Endothelial cell (in vitro differentiated cells): ENCODE measurements around the gene KLHL20. TPM values are rescaled to one million over a fixed set of nuclear protein-coding genes. Genes with fewer than 3 reads are reported as not detected.

Source experiments
- DNase-seq: peaks from one replicate; pipeline ENCODE4 v3.0.0; 2021; ENCODE audit warnings: low spot score
- H3K27ac Mint-ChIP-seq: one replicate; pipeline ENCODE4 v1.8.0; 2021; ENCODE audit warnings: mixed read lengths, inconsistent platforms; ENCODE audit not compliant: unreplicated experiment
- H3K27me3 Mint-ChIP-seq: one replicate; pipeline ENCODE4 v1.8.0; 2021; ENCODE audit warnings: mild to moderate bottlenecking, moderate library complexity, mixed read lengths, inconsistent platforms; ENCODE audit not compliant: unreplicated experiment
- H3K36me3 Mint-ChIP-seq: one replicate; pipeline ENCODE4 v1.8.0; 2021; ENCODE audit warnings: mild to moderate bottlenecking, low read depth, mixed read lengths, inconsistent platforms; ENCODE audit not compliant: unreplicated experiment
- H3K4me1 Mint-ChIP-seq: one replicate; pipeline ENCODE4 v1.8.0; 2021; ENCODE audit warnings: mild to moderate bottlenecking, mixed read lengths, inconsistent platforms; ENCODE audit not compliant: unreplicated experiment
- H3K4me3 Mint-ChIP-seq: one replicate; pipeline ENCODE4 v1.8.0; 2021; ENCODE audit warnings: mild to moderate bottlenecking, mixed read lengths, inconsistent platforms; ENCODE audit not compliant: unreplicated experiment
- H3K9me3 Mint-ChIP-seq: one replicate; pipeline ENCODE4 v1.8.0; 2021; ENCODE audit warnings: mixed read lengths, inconsistent platforms; ENCODE audit not compliant: unreplicated experiment
- total RNA-seq: library from RNA; stranded (reverse); fragmentation: NEBNext Ultra II Directional; extraction: Animal tissue kit (Norgen Biotek cat#: 25700); gene quantifications from one replicate; pipeline ENCODE4 v1.2.1, GENCODE V29; 2021; ENCODE audit not compliant: unreplicated experiment
- TF ChIP-seq, protein P1 (sequence below): fragments of 200-600 bp; sonication (generic); IDR thresholded peaks from one replicate; pipeline ENCODE4 v1.5.0; 2021; ENCODE audit warnings: antibody characterized with exemption; ENCODE audit not compliant: unreplicated experiment

Gene KLHL20
- total RNA-seq, 1 donor from 2014 or later: 32.8 TPM

DNA sequence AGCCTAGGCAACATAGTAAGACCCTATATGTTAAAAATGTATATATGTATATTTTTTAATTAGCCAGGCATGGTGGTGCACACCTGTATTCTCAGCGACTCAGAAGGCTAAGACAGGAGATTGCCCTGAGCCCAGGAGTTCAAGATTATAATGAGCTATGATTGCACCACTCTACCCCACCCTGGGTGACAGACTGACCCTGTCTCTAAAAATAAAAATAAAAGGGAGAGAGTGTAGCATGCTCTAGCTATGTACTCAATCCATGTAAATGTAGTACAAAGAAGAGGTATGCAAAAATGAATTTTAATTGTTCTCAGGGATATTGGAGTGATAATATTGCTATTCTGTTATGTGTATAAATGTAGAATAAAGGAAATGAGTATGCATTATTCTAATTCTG is 56.8 kb downstream of the KLHL20 start:
- H3K4me1 Mint-ChIP-seq: no peaks in the 10 kb centered on the region
- TF ChIP-seq, protein P1, sequence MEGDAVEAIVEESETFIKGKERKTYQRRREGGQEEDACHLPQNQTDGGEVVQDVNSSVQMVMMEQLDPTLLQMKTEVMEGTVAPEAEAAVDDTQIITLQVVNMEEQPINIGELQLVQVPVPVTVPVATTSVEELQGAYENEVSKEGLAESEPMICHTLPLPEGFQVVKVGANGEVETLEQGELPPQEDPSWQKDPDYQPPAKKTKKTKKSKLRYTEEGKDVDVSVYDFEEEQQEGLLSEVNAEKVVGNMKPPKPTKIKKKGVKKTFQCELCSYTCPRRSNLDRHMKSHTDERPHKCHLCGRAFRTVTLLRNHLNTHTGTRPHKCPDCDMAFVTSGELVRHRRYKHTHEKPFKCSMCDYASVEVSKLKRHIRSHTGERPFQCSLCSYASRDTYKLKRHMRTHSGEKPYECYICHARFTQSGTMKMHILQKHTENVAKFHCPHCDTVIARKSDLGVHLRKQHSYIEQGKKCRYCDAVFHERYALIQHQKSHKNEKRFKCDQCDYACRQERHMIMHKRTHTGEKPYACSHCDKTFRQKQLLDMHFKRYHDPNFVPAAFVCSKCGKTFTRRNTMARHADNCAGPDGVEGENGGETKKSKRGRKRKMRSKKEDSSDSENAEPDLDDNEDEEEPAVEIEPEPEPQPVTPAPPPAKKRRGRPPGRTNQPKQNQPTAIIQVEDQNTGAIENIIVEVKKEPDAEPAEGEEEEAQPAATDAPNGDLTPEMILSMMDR: no peak

DNA sequence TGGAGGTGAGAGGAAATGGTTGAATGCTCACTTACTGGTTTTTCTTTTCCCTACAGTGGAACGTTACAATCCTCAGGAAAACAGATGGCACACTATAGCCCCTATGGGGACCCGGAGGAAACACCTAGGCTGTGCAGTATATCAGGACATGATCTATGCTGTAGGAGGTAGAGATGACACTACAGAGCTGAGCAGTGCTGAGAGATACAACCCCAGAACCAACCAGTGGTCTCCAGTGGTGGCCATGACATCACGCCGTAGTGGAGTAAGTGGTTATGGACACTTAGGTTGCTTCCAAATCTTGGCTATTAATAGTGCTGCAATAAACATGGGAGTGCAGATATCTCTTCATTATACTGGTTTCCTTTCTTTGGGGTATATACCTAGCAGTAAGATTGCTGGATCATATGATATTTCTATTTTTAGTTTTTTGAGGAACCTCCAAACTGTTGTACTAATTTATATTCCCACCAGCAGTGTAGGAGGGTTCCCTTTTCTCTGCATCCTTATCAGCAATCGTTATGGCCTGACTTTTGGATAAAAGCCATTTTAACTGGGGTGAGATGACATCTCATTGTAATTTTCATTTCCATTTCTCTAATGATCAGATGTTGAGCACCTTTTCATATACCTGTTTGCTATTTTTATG is 60.9 kb downstream of the KLHL20 start:
- Mint-ChIP-seq H3K27me3 (no peaks in the 10 kb centered on the region), H3K4me3 (no peak overlapping the region), H3K4me1 (no peaks in the 10 kb centered on the region), H3K36me3 (peaks cover 34% of the 10 kb centered on the region), H3K27ac (no peak overlapping the region), H3K9me3 (no peaks in the 10 kb centered on the region)
- no peak for DNase-seq
- TF ChIP-seq, protein P1: no peak

More for the DNA sequence above, 56.8 kb downstream of the KLHL20 start:
- H3K27ac Mint-ChIP-seq: no peak overlapping the region
- H3K36me3 Mint-ChIP-seq: peaks cover 25% of the 10 kb centered on the region
- no peak for DNase-seq
- H3K27me3 Mint-ChIP-seq: no peaks in the 10 kb centered on the region
- H3K9me3 Mint-ChIP-seq: no peaks in the 10 kb centered on the region
- no peak overlapping the region for H3K4me3 Mint-ChIP-seq

DNA sequence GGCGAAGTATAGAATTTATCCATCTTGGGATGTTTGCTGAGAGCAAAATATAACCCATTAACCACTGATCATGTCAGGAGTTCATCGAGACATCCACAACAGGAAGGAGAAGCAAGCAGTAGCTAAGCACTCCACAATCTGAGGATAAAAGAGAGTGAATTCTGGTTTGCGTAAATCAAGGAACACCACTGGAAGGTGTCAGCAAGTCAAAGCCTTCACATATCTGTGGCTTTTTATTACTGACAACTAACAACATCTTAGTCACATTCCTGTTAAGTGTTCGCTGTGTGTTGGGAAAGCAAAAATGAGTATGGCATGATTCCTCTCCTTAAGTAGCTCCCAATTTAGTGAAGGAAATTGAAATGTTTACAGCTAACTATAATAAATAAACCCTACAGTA is 65.2 kb downstream of the KLHL20 start:
- no peak overlapping the region for H3K27ac Mint-ChIP-seq
- TF ChIP-seq, protein P1: no peak
- no peak overlapping the region for H3K4me3 Mint-ChIP-seq
- H3K4me1 Mint-ChIP-seq: no peaks in the 10 kb centered on the region
- peaks cover 29% of the 10 kb centered on the region for H3K36me3 Mint-ChIP-seq
- H3K27me3 Mint-ChIP-seq: peaks cover 2% of the 10 kb centered on the region
- H3K9me3 Mint-ChIP-seq: no peaks in the 10 kb centered on the region
- no peak for DNase-seq

DNA sequence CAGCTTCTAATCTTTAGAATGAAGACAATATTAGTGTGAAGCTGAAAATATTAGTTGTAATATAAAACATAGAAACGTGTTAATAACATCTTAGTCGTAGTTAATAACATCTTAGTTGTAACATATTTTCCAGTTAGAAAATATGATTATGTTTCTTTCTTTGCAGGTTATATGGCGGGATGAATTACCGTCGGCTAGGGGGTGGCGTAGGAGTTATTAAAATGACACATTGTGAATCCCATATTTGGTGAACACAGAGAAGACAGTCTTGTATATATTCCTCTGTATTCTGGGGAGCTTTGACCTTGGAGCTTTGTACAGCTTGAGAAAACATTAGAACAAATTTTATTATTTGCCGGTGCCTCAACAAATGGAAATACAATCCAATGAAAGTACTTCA is 70.2 kb downstream of the KLHL20 start:
- TF ChIP-seq, protein P1: no peak
- Mint-ChIP-seq H3K4me3 (no peak overlapping the region), H3K4me1 (no peaks in the 10 kb centered on the region), H3K27ac (no peak overlapping the region), H3K9me3 (no peaks in the 10 kb centered on the region), H3K36me3 (peaks cover 7% of the 10 kb centered on the region), H3K27me3 (peaks cover 2% of the 10 kb centered on the region)
- no peak for DNase-seq

DNA sequence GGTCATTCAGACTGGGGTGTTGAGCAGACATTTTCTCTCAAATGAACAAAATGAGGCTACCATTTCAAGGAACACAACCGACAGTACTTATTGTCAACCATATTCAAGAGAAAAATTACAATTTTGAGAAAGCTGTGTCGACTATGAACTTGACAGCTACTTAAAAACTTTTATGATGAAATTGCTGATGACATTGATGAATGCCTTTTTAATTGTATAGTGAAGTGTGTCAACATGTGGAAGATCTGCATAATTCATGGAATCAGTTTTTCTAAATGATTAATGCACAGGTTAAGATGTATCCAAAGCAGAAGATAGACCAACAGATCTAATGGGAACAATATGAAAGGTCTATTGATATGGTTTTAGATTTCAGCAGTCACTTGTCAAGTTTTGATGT is 75.1 kb downstream of the KLHL20 start:
- no peak for DNase-seq
- no peak overlapping the region for H3K27ac Mint-ChIP-seq
- H3K4me1 Mint-ChIP-seq: no peaks in the 10 kb centered on the region
- no peaks in the 10 kb centered on the region for H3K27me3 Mint-ChIP-seq
- no peaks in the 10 kb centered on the region for H3K9me3 Mint-ChIP-seq
- peaks cover 7% of the 10 kb centered on the region for H3K36me3 Mint-ChIP-seq
- no peak overlapping the region for H3K4me3 Mint-ChIP-seq
- TF ChIP-seq, protein P1: no peak
